Measurements from ENCODE around the gene DOCK10.
"Not testable (repeated sequence)": the region's sequence is repeated elsewhere in the genome, so short reads cannot be mapped to it uniquely, and the experiment has no call there.

DOCK10 gene

GRCh38 chr2:224946895-224947294, 95.4 kb downstream of the DOCK10 start:
- DNase-seq (ENCODE audit: low spot score) = peak; percentile 28

GRCh38 chr2:224944707-224945547, 97.3 kb downstream of the DOCK10 start:
- DNase-seq (ENCODE audit: low spot score) = no peak

- not testable (repeated sequence) for DNase-seq (ENCODE audit: low spot score)
Measured at GRCh38 chr2:224943601-224944041, 98.6 kb downstream of the DOCK10 start.

- no peak for DNase-seq (ENCODE audit: low spot score)
Measured at GRCh38 chr2:224941960-224942359, 100.3 kb downstream of the DOCK10 start.

GRCh38 chr2:224940618-224941017, 101.7 kb downstream of the DOCK10 start:
- DNase-seq (ENCODE audit: low spot score) = no peak

- DNase-seq (ENCODE audit: low spot score) = no peak
Measured at GRCh38 chr2:224938651-224939182, 103.6 kb downstream of the DOCK10 start.

- DNase-seq (ENCODE audit: low spot score) = peak; percentile 35
Measured at GRCh38 chr2:224937887-224938286, 104.4 kb downstream of the DOCK10 start.

GRCh38 chr2:224934526-224935188, 107.6 kb downstream of the DOCK10 start:
- no peak for DNase-seq (ENCODE audit: low spot score)

GRCh38 chr2:224933431-224933830, 108.8 kb downstream of the DOCK10 start:
- DNase-seq (ENCODE audit: low spot score) = no peak

GRCh38 chr2:224932522-224932921, 109.7 kb downstream of the DOCK10 start:
- no peak for DNase-seq (ENCODE audit: low spot score)

GRCh38 chr2:224931956-224932355, 110.3 kb downstream of the DOCK10 start:
- DNase-seq (ENCODE audit: low spot score) = no peak

- DNase-seq (ENCODE audit: low spot score) = peak; percentile 37
Measured at GRCh38 chr2:224930990-224931389, 111.3 kb downstream of the DOCK10 start.

- DNase-seq (ENCODE audit: low spot score) = no peak
Measured at GRCh38 chr2:224930124-224930523, 112.1 kb downstream of the DOCK10 start.

- DNase-seq (ENCODE audit: low spot score) = no peak
Measured at GRCh38 chr2:224929512-224929911, 112.8 kb downstream of the DOCK10 start.

GRCh38 chr2:224927646-224928173, 114.6 kb downstream of the DOCK10 start:
- DNase-seq (ENCODE audit: low spot score) = no peak

GRCh38 chr2:224927011-224927410, 115.3 kb downstream of the DOCK10 start:
- DNase-seq (ENCODE audit: low spot score) = no peak

GRCh38 chr2:224925810-224926100, 116.5 kb downstream of the DOCK10 start:
- no peak for DNase-seq (ENCODE audit: low spot score)

GRCh38 chr2:224925061-224925809, 117.0 kb downstream of the DOCK10 start:
- no peak for DNase-seq (ENCODE audit: low spot score)

- DNase-seq (ENCODE audit: low spot score) = no peak
Measured at GRCh38 chr2:224924631-224925030, 117.6 kb downstream of the DOCK10 start.

- peak; percentile 24 for DNase-seq (ENCODE audit: low spot score)
Measured at GRCh38 chr2:224922142-224922727, 120.0 kb downstream of the DOCK10 start.

- no peak for DNase-seq (ENCODE audit: low spot score)
Measured at GRCh38 chr2:224919472-224920110, 122.7 kb downstream of the DOCK10 start.

Measured in germinal center (tissue), 1 donor.